Measurements from ENCODE around the gene GPR87.

Gene GPR87

DNA sequence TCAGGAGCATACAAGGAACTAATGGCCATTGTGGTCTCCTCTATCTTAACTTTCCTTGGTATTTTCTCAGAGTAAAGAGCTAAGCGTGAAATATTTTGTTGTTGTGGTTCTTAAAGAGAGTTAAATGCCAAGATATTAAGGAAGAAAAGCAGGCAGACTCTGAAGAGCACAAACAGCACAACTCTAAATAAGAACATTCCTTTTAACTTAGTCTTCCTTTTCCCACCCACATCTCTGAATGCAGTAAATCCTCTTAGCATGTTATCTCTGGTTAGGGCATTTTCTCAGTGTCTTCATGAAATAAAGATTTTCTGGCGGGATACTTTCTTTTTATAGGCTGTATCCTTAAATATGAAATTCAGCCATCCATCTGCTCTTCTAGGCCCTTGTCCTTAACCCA lies 1.5 kb downstream of the GPR87 start:
- DNase-seq = no peak

GRCh38 chr3:151314593-151314992 lies 2.0 kb downstream of the GPR87 start:
- no peak for DNase-seq

- DNase-seq = no peak
These were observed 2.5 kb downstream of the GPR87 start for GRCh38 chr3:151314137-151314536.

DNA sequence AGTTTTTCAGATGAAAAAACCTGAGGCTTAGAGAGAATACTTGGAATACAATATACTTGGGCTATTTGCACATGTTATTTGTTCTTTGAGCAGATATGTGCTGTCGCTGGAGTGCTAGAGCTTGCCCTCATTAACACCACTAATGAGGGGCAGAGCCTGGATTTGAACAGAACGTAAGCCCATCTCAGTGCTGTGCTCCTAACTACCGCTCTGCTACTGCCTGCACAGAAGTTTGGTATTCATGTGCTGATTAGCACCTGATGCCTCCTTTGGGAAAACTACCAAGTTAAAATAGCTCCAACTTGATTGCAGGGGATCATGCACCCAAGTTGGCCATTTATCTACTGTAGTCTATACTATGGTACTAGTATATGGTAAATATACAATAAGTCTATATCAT lies 3.6 kb downstream of the GPR87 start:
- no peak for DNase-seq

DNA sequence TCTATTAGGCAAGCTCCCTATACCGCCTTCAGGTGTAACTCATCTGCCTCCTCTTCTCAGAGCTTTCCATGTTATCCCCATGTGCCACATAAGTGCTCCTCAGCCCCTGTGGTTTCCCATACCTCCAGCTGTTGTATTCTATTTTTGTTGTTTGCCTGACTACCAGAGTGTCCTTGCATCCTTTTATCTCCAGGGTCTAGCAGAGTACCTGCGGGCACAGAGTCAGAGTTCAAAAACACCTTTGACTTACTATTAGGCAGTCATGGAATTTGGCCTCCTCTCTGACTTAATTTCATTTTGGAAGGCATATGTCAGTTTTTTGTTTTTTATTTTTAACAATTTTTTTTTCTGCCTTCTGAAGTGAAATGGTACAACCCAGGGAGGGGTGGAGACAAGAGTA lies 7.1 kb downstream of the GPR87 start:
- no peak for DNase-seq

DNA sequence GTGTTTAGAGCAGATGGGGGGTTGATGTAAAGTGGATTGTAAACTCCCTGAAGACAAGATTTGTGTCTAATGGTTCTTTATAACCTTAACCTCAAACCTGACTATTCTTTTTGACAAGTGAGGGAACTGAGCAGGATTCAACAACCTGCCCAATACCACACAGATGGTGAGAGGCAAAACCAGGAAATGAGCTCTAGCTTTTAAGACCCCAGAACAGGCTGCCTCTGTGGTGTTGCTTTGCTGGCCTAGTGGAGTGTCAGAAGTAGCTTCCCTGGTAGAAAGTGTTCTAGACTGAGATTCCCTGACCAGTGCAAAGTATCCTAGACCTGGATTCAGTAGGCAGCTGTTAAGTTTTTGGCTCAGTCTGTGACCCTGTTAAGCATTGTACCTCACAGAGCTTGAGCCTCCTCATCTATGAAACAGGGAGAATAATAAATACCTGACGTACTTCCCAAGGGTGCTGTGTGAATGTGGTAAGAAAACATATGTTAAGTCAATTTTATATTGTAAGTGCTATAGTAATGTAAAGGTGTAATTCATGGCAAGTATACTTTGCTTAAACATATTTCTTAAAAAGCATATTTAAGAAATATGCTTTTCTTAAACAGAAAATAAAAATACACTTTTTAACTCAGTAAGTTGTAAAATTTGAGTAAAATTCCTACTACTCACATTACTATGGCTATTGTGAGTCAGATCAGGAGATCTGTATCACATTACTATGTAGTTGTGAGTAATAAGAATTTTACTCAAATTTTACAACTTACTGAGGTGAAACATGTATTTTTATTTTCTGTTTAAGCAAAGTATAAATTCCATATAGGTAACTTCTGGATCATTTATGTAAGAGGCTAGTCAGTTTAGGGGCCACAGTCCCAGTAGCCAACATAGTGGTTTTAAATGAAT lies 8.8 kb downstream of the GPR87 start:
- no peak for DNase-seq

DNA sequence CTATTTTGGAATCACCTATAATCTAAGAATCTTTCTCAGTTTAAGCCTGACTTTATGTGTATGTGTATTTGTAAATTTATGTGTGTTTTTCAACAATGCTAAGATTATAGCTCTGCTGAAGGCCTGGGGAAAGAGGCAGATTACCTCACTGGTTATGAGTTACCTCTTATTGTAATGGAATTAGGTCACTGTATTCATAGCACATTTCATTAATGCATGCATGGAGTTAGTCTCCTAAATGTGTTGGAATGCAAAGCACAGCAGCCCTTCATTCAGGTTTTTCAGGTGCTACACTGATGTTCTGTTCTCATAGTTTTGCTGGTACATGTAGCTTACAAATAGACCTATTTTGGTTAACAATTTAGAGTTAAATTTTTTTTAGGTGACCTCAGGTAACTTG lies 9.5 kb downstream of the GPR87 start:
- no peak for DNase-seq

- no peak for DNase-seq
These were observed 10.3 kb downstream of the GPR87 start for GRCh38 chr3:151306168-151306810.

- DNase-seq = no peak
These were observed 10.9 kb downstream of the GPR87 start for GRCh38 chr3:151305775-151306151.

DNA sequence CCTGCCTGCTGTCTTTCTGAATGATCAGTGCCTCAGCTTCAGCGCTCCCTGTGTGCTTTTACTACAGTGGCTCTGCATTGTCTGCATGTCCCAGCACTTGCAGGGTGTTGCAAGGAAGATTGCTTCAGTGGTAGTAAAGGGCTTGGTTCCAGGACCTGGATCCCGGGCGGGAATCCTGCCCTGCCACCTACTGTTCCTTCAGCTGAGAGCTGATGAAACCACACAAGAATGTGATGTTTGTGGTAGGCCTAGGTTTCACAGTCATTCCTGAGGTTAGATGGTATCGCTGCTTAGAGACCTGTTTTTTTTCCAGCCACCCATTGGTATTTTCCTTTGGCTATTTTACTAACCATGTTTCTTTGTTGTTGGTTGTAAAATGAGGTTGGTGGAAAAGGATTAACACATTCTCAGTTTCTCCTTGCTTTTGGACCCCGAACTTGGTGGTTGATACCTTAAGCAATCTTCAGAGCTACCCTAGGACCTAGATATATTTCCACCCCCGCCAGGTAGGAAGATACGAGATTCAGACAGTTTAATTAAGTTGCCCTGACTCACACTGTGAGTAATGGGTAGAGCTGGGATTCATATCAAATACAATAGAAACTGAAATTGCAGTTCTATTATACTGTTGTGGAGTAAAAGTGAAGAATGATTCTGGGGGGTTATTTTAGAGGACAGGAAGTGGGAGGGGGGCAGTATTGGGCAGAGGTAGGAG lies 11.4 kb downstream of the GPR87 start:
- DNase-seq = no peak

DNA sequence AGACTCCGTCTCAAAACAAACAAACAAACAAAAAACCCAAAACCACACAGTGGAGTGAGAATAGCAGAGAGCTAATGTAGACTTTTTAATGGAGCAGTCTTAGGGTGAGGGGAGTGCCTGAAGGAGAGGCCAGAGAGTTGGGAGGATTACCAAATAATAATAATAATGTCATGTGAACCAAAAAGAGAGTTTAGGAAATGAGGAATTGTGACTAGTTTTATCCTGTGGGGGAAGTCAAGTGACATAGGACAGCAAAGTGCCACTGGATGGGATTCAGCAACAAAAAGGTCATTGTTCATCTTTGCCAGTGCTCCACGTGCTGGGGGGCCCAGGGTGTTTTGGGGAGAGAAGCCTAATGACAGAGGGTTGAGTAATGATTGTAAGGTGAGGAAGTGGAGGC lies 12.9 kb downstream of the GPR87 start:
- DNase-seq = no peak

- no peak for DNase-seq
These were observed 14.8 kb downstream of the GPR87 start for GRCh38 chr3:151301787-151302186.

DNA sequence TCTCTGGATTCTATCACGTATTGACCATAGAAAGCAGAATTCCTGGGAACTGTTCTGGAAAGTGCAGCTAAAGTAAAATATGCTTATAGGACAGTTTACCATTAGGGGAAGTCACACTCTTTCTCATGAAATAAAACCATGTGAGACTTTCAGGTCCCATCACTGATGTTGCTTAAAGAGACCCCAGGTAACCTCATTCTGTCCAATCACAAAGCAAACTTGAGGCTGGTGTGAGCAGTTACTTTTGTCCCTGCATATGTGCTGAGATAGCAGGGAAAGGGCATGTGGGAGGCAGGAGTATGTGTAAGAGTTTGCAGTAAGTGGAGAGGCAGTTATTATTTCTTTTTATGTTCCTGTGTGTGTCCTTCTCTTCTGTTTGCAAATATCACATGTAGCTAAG lies 16.1 kb downstream of the GPR87 start:
- DNase-seq = no peak

GRCh38 chr3:151299006-151299405 lies 17.6 kb downstream of the GPR87 start:
- peak; percentile 13 for DNase-seq

DNA sequence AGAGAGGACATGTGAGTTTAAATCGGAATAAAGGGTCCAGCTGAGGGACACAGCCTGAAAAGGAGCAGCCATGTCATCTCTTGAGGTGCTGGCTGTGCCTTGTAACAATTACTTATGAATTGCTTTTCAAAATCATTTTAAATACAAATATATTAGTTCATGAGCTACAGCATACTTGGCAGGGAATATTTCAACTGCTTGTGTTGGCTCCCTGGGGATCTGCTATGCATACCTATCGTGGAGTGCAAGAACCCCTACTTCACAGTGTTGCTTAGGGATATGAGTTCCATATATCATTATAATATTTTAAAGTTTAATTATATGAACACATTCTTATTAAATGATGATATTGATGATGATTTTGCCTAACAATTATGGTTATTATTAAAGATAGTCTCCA lies 19.2 kb downstream of the GPR87 start:
- no peak for DNase-seq

DNA sequence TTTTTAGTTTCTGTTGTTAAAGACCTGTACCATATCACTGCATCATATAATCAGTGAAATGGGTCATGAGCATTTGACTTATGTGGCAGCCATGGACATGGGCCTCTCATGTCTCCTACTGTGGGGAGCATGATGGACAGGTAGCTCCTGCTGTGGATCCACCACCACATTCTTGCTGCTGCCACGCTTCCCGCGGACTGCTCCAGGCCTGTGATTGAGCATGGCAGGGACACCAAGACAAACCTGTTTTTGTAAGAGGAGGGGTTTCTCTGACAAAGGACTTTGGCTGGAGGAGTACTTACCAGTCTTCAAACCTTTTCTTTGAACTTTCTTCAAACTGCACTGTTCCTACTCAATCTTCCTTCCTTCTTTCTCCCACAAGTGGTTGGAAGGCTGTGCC lies 20.4 kb downstream of the GPR87 start:
- no peak for DNase-seq

DNA sequence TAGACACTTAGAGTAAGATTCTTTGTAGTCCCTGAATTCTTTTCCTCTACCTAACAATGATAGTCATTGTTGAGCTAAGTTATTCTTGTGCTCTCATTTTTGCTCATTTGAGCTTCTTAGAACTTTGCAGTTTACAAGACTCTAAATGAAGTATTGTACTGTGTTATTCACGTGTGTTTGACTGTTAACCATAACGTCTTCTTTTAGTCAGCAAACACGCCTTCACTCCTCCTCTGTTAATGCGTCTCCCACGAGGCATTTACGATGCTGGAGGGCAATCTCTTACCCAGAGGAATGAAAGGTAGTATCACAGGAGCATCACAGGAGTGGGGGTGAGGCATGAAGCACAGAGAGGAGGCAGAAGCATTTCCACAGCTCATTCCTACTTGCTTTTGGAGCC lies 23.5 kb downstream of the GPR87 start:
- DNase-seq = no peak

GRCh38 chr3:151290673-151291072 lies 25.9 kb downstream of the GPR87 start:
- DNase-seq = no peak

GRCh38 chr3:151289445-151289844 lies 27.2 kb downstream of the GPR87 start:
- no peak for DNase-seq

DNA sequence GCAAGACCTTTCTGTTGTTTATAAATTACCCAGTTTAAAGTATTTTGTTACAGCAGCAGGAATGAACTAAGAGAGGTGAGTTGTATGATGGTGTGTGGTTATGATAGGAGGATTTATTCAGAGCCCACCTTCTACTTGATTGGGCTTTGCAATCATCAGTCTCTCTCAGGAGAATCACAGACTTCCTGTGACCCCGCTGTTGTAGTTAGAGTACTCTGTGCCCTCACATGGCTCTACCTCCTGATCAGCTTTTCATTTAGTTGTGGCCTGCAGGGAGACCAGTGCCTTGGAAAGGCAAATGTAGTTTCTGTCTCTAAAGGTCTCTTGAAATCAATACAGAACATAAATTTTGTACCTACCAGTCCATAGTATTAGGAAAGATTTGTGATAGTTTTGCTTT lies 30.7 kb downstream of the GPR87 start:
- no peak for DNase-seq

GRCh38 chr3:151283907-151284461 lies 32.6 kb downstream of the GPR87 start:
- DNase-seq = no peak

DNA sequence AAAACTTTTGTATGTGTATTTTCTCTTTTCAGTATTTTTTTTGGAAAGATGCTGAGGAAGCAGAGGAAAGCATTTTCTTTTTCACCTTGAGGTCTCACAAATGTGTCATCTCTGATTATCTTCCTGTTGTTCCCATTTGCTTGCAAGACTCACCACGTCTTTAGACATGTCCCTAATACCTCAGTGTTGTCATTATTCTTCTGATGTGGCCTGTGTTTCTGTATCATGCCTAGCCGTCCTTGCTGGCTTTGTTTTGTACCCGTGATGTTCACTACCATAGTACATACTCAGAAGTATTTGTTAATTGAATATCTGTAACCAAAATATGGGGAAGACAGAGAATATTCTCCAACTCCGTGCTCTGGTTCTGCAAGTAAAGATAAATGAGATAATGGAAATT lies 33.2 kb downstream of the GPR87 start:
- no peak for DNase-seq

GRCh38 chr3:151282921-151283320 lies 33.7 kb downstream of the GPR87 start:
- peak; percentile 59 for DNase-seq
